Measurements from ENCODE around the gene KIAA1671.
A peak's percentile ranks its signal among the peaks of the same experiment; 100 is the strongest.

KIAA1671 gene

GRCh38 chr22:25096638-25097405 lies 144.3 kb downstream of the KIAA1671 start:
- DNase-seq: no peak

GRCh38 chr22:25098445-25099081 lies 146.0 kb downstream of the KIAA1671 start:
- DNase-seq: no peak

- DNase-seq: no peak
Measured at GRCh38 chr22:25099202-25099601, 146.7 kb downstream of the KIAA1671 start.

- DNase-seq: no peak
Measured at GRCh38 chr22:25100402-25100801, 147.9 kb downstream of the KIAA1671 start.

GRCh38 chr22:25100948-25101347 lies 148.4 kb downstream of the KIAA1671 start:
- no peak for DNase-seq

GRCh38 chr22:25101501-25101900 lies 149.0 kb downstream of the KIAA1671 start:
- DNase-seq: no peak

GRCh38 chr22:25101986-25102385 lies 149.5 kb downstream of the KIAA1671 start:
- no peak for DNase-seq

- no peak for DNase-seq
Measured at GRCh38 chr22:25102722-25103121, 150.2 kb downstream of the KIAA1671 start.

- DNase-seq: no peak
Measured at GRCh38 chr22:25104367-25104766, 151.9 kb downstream of the KIAA1671 start.

- DNase-seq: no peak
Measured at GRCh38 chr22:25105817-25106650, 153.5 kb downstream of the KIAA1671 start.

- no peak for DNase-seq
Measured at GRCh38 chr22:25109878-25110595, 157.5 kb downstream of the KIAA1671 start.

- no peak for DNase-seq
Measured at GRCh38 chr22:25110596-25110845, 158.0 kb downstream of the KIAA1671 start.

- peak; percentile 36 for DNase-seq
Measured at GRCh38 chr22:25110846-25111578, 158.5 kb downstream of the KIAA1671 start.

- DNase-seq: no peak
Measured at GRCh38 chr22:25111579-25112517, 159.3 kb downstream of the KIAA1671 start.

- DNase-seq: no peak
Measured at GRCh38 chr22:25112538-25113253, 160.2 kb downstream of the KIAA1671 start.

- DNase-seq: no peak
Measured at GRCh38 chr22:25113316-25113721, 160.8 kb downstream of the KIAA1671 start.

- no peak for DNase-seq
Measured at GRCh38 chr22:25114369-25115362, 162.2 kb downstream of the KIAA1671 start.

GRCh38 chr22:25119609-25120008 lies 167.1 kb downstream of the KIAA1671 start:
- no peak for DNase-seq

GRCh38 chr22:25120093-25120561 lies 167.6 kb downstream of the KIAA1671 start:
- no peak for DNase-seq

Measured in activated CD4-positive, alpha-beta T cell treated with anti-CD3 and anti-CD28 coated beads, Interleukin-2, amount 50 U/mL, for 1 hour (primary cell).